ENCODE measurements around the gene SDK2.

DNA sequence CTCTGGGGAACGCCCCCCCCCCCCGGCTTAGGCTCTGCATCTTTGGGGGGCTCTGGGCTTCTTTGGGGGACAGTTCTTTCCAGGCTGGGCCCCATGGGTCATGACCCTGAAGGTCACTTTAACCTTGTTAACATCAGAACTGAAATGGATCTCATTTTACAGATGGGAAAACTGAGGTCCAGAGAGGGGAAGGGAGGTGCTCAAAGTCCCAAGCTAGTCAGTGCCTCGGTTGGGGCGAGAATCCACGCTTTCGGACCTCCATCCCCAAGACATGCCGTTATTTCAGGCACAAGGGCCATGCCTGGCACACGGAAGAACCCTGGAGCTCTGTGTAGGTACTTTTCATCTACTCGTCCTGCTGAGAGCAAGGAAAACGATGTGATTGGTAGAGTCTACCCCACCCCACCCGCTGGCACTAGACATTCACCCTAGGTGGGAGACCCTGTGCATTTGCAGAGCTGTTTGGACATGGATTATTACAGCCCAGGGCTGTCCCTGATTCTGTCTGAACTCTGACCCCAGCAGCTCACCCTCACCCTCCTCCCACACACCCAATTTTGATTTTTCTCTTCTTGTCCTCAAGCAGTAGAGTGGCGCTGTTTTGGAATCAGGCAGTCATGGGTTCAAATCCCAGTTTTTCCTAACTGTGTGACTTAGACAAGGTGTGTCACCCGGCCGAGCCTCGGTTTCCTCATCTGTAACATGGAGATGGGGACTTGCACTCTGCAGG lies 177.4 kb downstream of the SDK2 start:
- TF ChIP-seq, protein P1, sequence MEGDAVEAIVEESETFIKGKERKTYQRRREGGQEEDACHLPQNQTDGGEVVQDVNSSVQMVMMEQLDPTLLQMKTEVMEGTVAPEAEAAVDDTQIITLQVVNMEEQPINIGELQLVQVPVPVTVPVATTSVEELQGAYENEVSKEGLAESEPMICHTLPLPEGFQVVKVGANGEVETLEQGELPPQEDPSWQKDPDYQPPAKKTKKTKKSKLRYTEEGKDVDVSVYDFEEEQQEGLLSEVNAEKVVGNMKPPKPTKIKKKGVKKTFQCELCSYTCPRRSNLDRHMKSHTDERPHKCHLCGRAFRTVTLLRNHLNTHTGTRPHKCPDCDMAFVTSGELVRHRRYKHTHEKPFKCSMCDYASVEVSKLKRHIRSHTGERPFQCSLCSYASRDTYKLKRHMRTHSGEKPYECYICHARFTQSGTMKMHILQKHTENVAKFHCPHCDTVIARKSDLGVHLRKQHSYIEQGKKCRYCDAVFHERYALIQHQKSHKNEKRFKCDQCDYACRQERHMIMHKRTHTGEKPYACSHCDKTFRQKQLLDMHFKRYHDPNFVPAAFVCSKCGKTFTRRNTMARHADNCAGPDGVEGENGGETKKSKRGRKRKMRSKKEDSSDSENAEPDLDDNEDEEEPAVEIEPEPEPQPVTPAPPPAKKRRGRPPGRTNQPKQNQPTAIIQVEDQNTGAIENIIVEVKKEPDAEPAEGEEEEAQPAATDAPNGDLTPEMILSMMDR (IDR thresholded peaks at IDR 0.05), result no peak
- no peak for TF ChIP-seq POLR2AphosphoS5 (IDR thresholded peaks at IDR 0.05)
